ENCODE data around the gene RPTOR.

- TF ChIP-seq SETDB1 (IDR thresholded peaks at IDR 0.05; ENCODE audit: insufficient read length, low read length) = no peak
- TF ChIP-seq ZNF311 (tag by site-specific recombination; IDR thresholded peaks at IDR 0.05; ENCODE audit: borderline replicate concordance) = no peak
- no peak for TF ChIP-seq YY1 (tag by site-specific recombination; IDR thresholded peaks at IDR 0.05)
These were observed 446.4 kb downstream of the RPTOR start for GRCh38 chr17:80990921-80991644.
